Liver (tissue), 3 donors: ENCODE results near the gene SPATS2.

Experiments used
- MAX ChIP-seq: IDR thresholded peaks from 2 replicates; pipeline ENCODE4 v1.6.1; 2016; ENCODE audit warnings: antibody characterized with exemption
- RAD21 ChIP-seq, 2 donors: IDR thresholded peaks; 2 replicates each; pipeline ENCODE4 v1.6.1; 2016; ENCODE audit warnings: antibody characterized with exemption in 2 of 2, mild to moderate bottlenecking in 2 of 2
- REST ChIP-seq: IDR thresholded peaks from 2 replicates; pipeline ENCODE4 v1.6.1; 2016; ENCODE audit warnings: antibody characterized with exemption, mild to moderate bottlenecking
- SP1 ChIP-seq: IDR thresholded peaks from 2 replicates; pipeline ENCODE4 v1.6.1; 2018; ENCODE audit warnings: antibody characterized with exemption, mild to moderate bottlenecking
- TAF1 ChIP-seq: conservative IDR thresholded peaks from 2 replicates; pipeline ENCODE4 v1.6.1; 2016; ENCODE audit warnings: antibody characterized with exemption, mild to moderate bottlenecking
- TF ChIP-seq, protein P1 (sequence below): fragments of 150-350 bp; IDR thresholded peaks from 2 replicates; pipeline ENCODE4 v1.5.1; 2017; ENCODE audit warnings: improper control_type of control experiment, low read depth, low read length; ENCODE audit not compliant: missing input control
- TF ChIP-seq, protein P2 (sequence below): IDR thresholded peaks from 2 replicates; pipeline ENCODE4 v1.6.1; 2016; ENCODE audit warnings: antibody characterized with exemption
- donor health status: healthy.
- donor health status: healthy.

GRCh38 chr12:49538510-49539403 is 171.5 kb downstream of the SPATS2 start, which contains the start of gene KCNH3:
- TF ChIP-seq, protein P1, sequence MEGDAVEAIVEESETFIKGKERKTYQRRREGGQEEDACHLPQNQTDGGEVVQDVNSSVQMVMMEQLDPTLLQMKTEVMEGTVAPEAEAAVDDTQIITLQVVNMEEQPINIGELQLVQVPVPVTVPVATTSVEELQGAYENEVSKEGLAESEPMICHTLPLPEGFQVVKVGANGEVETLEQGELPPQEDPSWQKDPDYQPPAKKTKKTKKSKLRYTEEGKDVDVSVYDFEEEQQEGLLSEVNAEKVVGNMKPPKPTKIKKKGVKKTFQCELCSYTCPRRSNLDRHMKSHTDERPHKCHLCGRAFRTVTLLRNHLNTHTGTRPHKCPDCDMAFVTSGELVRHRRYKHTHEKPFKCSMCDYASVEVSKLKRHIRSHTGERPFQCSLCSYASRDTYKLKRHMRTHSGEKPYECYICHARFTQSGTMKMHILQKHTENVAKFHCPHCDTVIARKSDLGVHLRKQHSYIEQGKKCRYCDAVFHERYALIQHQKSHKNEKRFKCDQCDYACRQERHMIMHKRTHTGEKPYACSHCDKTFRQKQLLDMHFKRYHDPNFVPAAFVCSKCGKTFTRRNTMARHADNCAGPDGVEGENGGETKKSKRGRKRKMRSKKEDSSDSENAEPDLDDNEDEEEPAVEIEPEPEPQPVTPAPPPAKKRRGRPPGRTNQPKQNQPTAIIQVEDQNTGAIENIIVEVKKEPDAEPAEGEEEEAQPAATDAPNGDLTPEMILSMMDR = no peak
- TF ChIP-seq TAF1 (no peak), MAX (no peak), REST (no peak), SP1 (no peak), RAD21 (IDR thresholded peaks at IDR 0.05) (no peak)
- TF ChIP-seq, protein P2, sequence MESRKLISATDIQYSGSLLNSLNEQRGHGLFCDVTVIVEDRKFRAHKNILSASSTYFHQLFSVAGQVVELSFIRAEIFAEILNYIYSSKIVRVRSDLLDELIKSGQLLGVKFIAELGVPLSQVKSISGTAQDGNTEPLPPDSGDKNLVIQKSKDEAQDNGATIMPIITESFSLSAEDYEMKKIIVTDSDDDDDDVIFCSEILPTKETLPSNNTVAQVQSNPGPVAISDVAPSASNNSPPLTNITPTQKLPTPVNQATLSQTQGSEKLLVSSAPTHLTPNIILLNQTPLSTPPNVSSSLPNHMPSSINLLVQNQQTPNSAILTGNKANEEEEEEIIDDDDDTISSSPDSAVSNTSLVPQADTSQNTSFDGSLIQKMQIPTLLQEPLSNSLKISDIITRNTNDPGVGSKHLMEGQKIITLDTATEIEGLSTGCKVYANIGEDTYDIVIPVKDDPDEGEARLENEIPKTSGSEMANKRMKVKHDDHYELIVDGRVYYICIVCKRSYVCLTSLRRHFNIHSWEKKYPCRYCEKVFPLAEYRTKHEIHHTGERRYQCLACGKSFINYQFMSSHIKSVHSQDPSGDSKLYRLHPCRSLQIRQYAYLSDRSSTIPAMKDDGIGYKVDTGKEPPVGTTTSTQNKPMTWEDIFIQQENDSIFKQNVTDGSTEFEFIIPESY = no peak
